Measurements from ENCODE around the gene BMPR1B. TPM values are rescaled to one million over a fixed set of nuclear protein-coding genes. Genes with fewer than 3 reads are reported as not detected.

BMPR1B gene
- total and polyA plus RNA-seq, 9 of the 15 experiments (the other 6 are each of a cell fraction or from before 2014, with no cell fraction given): 0.01 TPM; not detected in 8

- DNase-seq (ENCODE audit: extremely low read depth in 1 of 4, low spot score in 3 of 4) (no peak), FAIRE-seq (no peak), ATAC-seq (no peak)
- Histone ChIP-seq H3K4me1 (replicated peaks in 1 of 2; ENCODE audit: control insufficient read depth in 2 of 2, insufficient read depth in 2 of 2, low read length in 2 of 2) (no peaks in the 10 kb centered on the region), H3K27ac (ENCODE audit: extremely low read depth, low read depth, low read length) (no peak overlapping the region), H3K9me1 (ENCODE audit: control insufficient read depth, insufficient read depth, low read length) (no peaks in the 10 kb centered on the region), H3K9me3 (replicated peaks; ENCODE audit: control insufficient read depth, insufficient read depth, low read depth, low read length) (no peaks in the 10 kb centered on the region), H2AFZ (ENCODE audit: low read depth, low read length) (no peak overlapping the region), H3K36me3 (ENCODE audit: control insufficient read depth, insufficient read depth, low read length) (no peaks in the 10 kb centered on the region), H3K27me3 (ENCODE audit: control insufficient read depth in 2 of 2, insufficient read depth in 2 of 2, low read length in 2 of 2) (no peaks in the 10 kb centered on the region), H3K4me2 (ENCODE audit: insufficient read depth, low read length) (no peak overlapping the region), H4K20me1 (replicated peaks; ENCODE audit: control insufficient read depth, insufficient read depth, low read length) (no peaks in the 10 kb centered on the region), H3K79me2 (ENCODE audit: control insufficient read depth, insufficient read depth, low read length) (no peaks in the 10 kb centered on the region), H3K4me3 (no peak overlapping the region), H3K9ac (ENCODE audit: insufficient read depth in 1 of 2, low read depth in 2 of 2, low read length in 2 of 2) (no peak overlapping the region)
- intact Hi-C loops (cut with micrococcal nuclease): no loop called here
- BruUV-seq (replicated peaks): no TSS peak
- in situ Hi-C loops (cut with MboI): no loop called here
- ChIA-PET POLR2A (no interaction called here), CTCF (ENCODE audit: low intra/inter-chr PET ratio) (no interaction called here)
- TF ChIP-seq ZBTB9 (CRISPR knock-in tag; IDR thresholded peaks at IDR 0.05): no peak
These were observed 177.1 kb downstream of the BMPR1B start for GRCh38 chr4:94934864-94935263.

GRCh38 chr4:94936854-94937253, 179.1 kb downstream of the BMPR1B start:
- Histone ChIP-seq H3K27ac (ENCODE audit: extremely low read depth, low read depth, low read length) (no peak overlapping the region), H3K79me2 (ENCODE audit: control insufficient read depth, insufficient read depth, low read length) (no peaks in the 10 kb centered on the region), H3K4me2 (ENCODE audit: insufficient read depth, low read length) (no peak overlapping the region), H3K9me1 (ENCODE audit: control insufficient read depth, insufficient read depth, low read length) (no peaks in the 10 kb centered on the region), H4K20me1 (replicated peaks; ENCODE audit: control insufficient read depth, insufficient read depth, low read length) (no peaks in the 10 kb centered on the region), H2AFZ (ENCODE audit: low read depth, low read length) (no peak overlapping the region), H3K4me1 (replicated peaks in 1 of 2; ENCODE audit: control insufficient read depth in 2 of 2, insufficient read depth in 2 of 2, low read length in 2 of 2) (no peaks in the 10 kb centered on the region), H3K36me3 (ENCODE audit: control insufficient read depth, insufficient read depth, low read length) (no peaks in the 10 kb centered on the region), H3K9ac (ENCODE audit: insufficient read depth in 1 of 2, low read depth in 2 of 2, low read length in 2 of 2) (no peak overlapping the region), H3K27me3 (ENCODE audit: control insufficient read depth in 2 of 2, insufficient read depth in 2 of 2, low read length in 2 of 2) (no peaks in the 10 kb centered on the region), H3K4me3 (no peak overlapping the region), H3K9me3 (replicated peaks; ENCODE audit: control insufficient read depth, insufficient read depth, low read depth, low read length) (no peaks in the 10 kb centered on the region)
- no peak for TF ChIP-seq BRD9 (IDR thresholded peaks at IDR 0.05; ENCODE audit: low read depth, partially characterized antibody)
- TF ChIP-seq BCLAF1 (IDR thresholded peaks at IDR 0.05; ENCODE audit: borderline replicate concordance in 1 of 2, control insufficient read depth in 1 of 2, low read depth in 2 of 2, low read length in 1 of 2): no peak
- no peak for TF ChIP-seq KDM5B (IDR thresholded peaks at IDR 0.05; ENCODE audit: insufficient replicate concordance, low read depth, low read length)
- no peak for TF ChIP-seq TAF7 (tag; IDR thresholded peaks at IDR 0.05)
- no peak for TF ChIP-seq ZNF780A (CRISPR knock-in tag; IDR thresholded peaks at IDR 0.05)
- no peak for TF ChIP-seq ZNF408 (CRISPR knock-in tag; IDR thresholded peaks at IDR 0.05; ENCODE audit: low read depth)
- intact Hi-C loops (cut with micrococcal nuclease) (no loop called here), in situ Hi-C loops (cut with MboI) (no loop called here)
- no peak for FAIRE-seq
- CTCF ChIA-PET (ENCODE audit: low intra/inter-chr PET ratio): no interaction called here
- no peak for ATAC-seq
- POLR2A ChIA-PET: no interaction called here
- WGBS (ENCODE audit: insufficient coverage, low coverage, missing lambda C conversion rate): 0% methylated on average over 4 of the region's 4 CpGs
- no peak for DNase-seq (ENCODE audit: extremely low read depth in 1 of 4, low spot score in 3 of 4)
- BruUV-seq (replicated peaks): no TSS peak
